ENCODE results near the gene SH3GL2.

SH3GL2 gene

GRCh38 chr9:17810728-17811571 lies 232.1 kb downstream of the SH3GL2 start:
- ATAC-seq, result peak; percentile 88
- TF ChIP-seq CSRNP3 (CRISPR knock-in tag; IDR thresholded peaks at IDR 0.05), result no peak
- no peak for TF ChIP-seq RARB (CRISPR knock-in tag; IDR thresholded peaks at IDR 0.05)
- no peak for TF ChIP-seq CSDC2 (CRISPR knock-in tag; IDR thresholded peaks at IDR 0.05)
- TF ChIP-seq GLIS3 (CRISPR knock-in tag; IDR thresholded peaks at IDR 0.05), result no peak
- TF ChIP-seq BACH2 (CRISPR knock-in tag; IDR thresholded peaks at IDR 0.05; ENCODE audit: borderline replicate concordance), result no peak
- no peak for TF ChIP-seq ARNTL (CRISPR knock-in tag; IDR thresholded peaks at IDR 0.05; ENCODE audit: borderline replicate concordance, low read depth)
- TF ChIP-seq ZFP3 (CRISPR knock-in tag; IDR thresholded peaks at IDR 0.05), result no peak
- TF ChIP-seq PPARA (CRISPR knock-in tag; IDR thresholded peaks at IDR 0.05; ENCODE audit: borderline replicate concordance), result no peak
- TF ChIP-seq ZC3H10 (CRISPR knock-in tag; IDR thresholded peaks at IDR 0.05), result no peak
- TF ChIP-seq TOX (CRISPR knock-in tag; IDR thresholded peaks at IDR 0.05; ENCODE audit: borderline replicate concordance), result no peak
- no peak for TF ChIP-seq TSHZ2 (CRISPR knock-in tag; IDR thresholded peaks at IDR 0.05)
- TF ChIP-seq, protein P1, sequence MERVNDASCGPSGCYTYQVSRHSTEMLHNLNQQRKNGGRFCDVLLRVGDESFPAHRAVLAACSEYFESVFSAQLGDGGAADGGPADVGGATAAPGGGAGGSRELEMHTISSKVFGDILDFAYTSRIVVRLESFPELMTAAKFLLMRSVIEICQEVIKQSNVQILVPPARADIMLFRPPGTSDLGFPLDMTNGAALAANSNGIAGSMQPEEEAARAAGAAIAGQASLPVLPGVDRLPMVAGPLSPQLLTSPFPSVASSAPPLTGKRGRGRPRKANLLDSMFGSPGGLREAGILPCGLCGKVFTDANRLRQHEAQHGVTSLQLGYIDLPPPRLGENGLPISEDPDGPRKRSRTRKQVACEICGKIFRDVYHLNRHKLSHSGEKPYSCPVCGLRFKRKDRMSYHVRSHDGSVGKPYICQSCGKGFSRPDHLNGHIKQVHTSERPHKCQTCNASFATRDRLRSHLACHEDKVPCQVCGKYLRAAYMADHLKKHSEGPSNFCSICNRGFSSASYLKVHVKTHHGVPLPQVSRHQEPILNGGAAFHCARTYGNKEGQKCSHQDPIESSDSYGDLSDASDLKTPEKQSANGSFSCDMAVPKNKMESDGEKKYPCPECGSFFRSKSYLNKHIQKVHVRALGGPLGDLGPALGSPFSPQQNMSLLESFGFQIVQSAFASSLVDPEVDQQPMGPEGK (CRISPR knock-in tag; IDR thresholded peaks at IDR 0.05; ENCODE audit: borderline replicate concordance), result no peak
- TF ChIP-seq OSR1 (CRISPR knock-in tag; IDR thresholded peaks at IDR 0.05), result no peak
- TF ChIP-seq ISL1 (CRISPR knock-in tag; IDR thresholded peaks at IDR 0.05), result no peak

DNA sequence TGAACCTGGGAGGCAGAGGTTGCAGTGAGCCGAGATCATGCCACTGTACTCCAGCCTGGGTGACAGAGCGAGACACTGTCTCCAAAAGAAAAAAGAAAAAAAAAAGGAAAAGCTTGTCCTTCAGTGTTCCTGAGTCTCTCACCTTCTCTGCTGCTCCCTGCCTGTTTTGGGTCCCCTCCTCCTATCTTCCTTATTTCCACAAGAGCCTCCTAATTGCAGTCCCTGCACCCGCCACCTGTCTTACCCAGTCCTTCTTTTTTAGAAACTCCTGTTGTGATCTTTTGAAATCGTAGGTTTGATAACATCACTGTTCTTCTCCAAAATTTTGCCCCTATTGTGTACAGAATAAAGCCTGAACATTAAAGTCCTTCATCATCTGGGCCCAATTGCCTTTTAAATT lies 234.9 kb downstream of the SH3GL2 start:
- TF ChIP-seq ESRRG (CRISPR knock-in tag; IDR thresholded peaks at IDR 0.05), result no peak
- no peak for TF ChIP-seq CSDC2 (CRISPR knock-in tag; IDR thresholded peaks at IDR 0.05)
- TF ChIP-seq CSRNP3 (CRISPR knock-in tag; IDR thresholded peaks at IDR 0.05), result no peak
- TF ChIP-seq ZC3H10 (CRISPR knock-in tag; IDR thresholded peaks at IDR 0.05), result no peak
- TF ChIP-seq GLIS3 (CRISPR knock-in tag; IDR thresholded peaks at IDR 0.05), result no peak
- TF ChIP-seq ZNF70 (CRISPR knock-in tag; IDR thresholded peaks at IDR 0.05), result no peak
- no peak for TF ChIP-seq ZNF8 (CRISPR knock-in tag; IDR thresholded peaks at IDR 0.05)
- TF ChIP-seq ZFP30 (CRISPR knock-in tag; IDR thresholded peaks at IDR 0.05), result no peak
- TF ChIP-seq, protein P2, sequence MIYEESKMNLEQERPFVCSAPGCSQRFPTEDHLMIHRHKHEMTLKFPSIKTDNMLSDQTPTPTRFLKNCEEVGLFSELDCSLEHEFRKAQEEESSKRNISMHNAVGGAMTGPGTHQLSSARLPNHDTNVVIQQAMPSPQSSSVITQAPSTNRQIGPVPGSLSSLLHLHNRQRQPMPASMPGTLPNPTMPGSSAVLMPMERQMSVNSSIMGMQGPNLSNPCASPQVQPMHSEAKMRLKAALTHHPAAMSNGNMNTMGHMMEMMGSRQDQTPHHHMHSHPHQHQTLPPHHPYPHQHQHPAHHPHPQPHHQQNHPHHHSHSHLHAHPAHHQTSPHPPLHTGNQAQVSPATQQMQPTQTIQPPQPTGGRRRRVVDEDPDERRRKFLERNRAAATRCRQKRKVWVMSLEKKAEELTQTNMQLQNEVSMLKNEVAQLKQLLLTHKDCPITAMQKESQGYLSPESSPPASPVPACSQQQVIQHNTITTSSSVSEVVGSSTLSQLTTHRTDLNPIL (CRISPR knock-in tag; IDR thresholded peaks at IDR 0.05; ENCODE audit: low read depth), result no peak
- TF ChIP-seq TOX (CRISPR knock-in tag; IDR thresholded peaks at IDR 0.05; ENCODE audit: borderline replicate concordance), result no peak
- TF ChIP-seq OSR1 (CRISPR knock-in tag; IDR thresholded peaks at IDR 0.05), result no peak
- no peak for TF ChIP-seq TCF4 (CRISPR knock-in tag; IDR thresholded peaks at IDR 0.05; ENCODE audit: borderline replicate concordance)
- ATAC-seq, result no peak
